Mesendoderm (in vitro differentiated cells): Measurements from ENCODE around the gene PRKAG2.
"Not testable (repeated sequence)": the region's sequence is repeated elsewhere in the genome, so short reads cannot be mapped to it uniquely, and the experiment has no call there.

Source experiments
- DNase-seq: peaks from one replicate; pipeline ENCODE4 v3.0.0; 2013
- H2AK5ac ChIP-seq: 2 replicates; pipeline ENCODE4 v1.6.1; 2013; ENCODE audit warnings: low read length, inconsistent platforms
- H2BK120ac ChIP-seq: 2 replicates; pipeline ENCODE4 v1.6.1; 2013; ENCODE audit warnings: low read depth, mild to moderate bottlenecking, low read length, moderate library complexity, mixed read lengths
- H2BK15ac ChIP-seq: replicated peaks from 2 replicates; pipeline ENCODE4 v1.6.1; 2013; ENCODE audit warnings: low read depth, mild to moderate bottlenecking, moderate library complexity
- H2BK5ac ChIP-seq: 2 replicates; pipeline ENCODE4 v1.6.1; 2013; ENCODE audit warnings: low read length, inconsistent platforms
- H3K18ac ChIP-seq: 2 replicates; pipeline ENCODE4 v1.6.1; 2013; ENCODE audit warnings: mild to moderate bottlenecking, low read length, mixed read lengths
- H3K23ac ChIP-seq: one replicate; pipeline ENCODE4 v1.6.1; 2013; ENCODE audit warnings: low read length
- H3K27ac ChIP-seq: 2 replicates; pipeline ENCODE4 v1.5.1; 2013; ENCODE audit warnings: low read depth, mild to moderate bottlenecking, inconsistent platforms, low read length, moderate library complexity
- H3K27me3 ChIP-seq: 2 replicates; pipeline ENCODE4 v1.6.1; 2013; ENCODE audit warnings: low read length, control low read depth, mild to moderate bottlenecking, inconsistent platforms; ENCODE audit not compliant: insufficient read depth, poor library complexity
- H3K36me3 ChIP-seq: 2 replicates; pipeline ENCODE4 v1.6.1; 2013; ENCODE audit warnings: low read length, inconsistent platforms; ENCODE audit not compliant: control insufficient read depth, insufficient read depth
- H3K4ac ChIP-seq: one replicate; pipeline ENCODE4 v1.6.1; 2013; ENCODE audit warnings: low read depth, mild to moderate bottlenecking, low read length, moderate library complexity
- H3K4me1 ChIP-seq: 2 replicates; pipeline ENCODE4 v1.6.1; 2013; ENCODE audit warnings: low read depth, low read length, inconsistent platforms; ENCODE audit not compliant: control insufficient read depth
- H3K4me2 ChIP-seq: 2 replicates; pipeline ENCODE4 v1.6.1; 2013; ENCODE audit warnings: low read length
- H3K4me3 ChIP-seq: 2 replicates; pipeline ENCODE4 v1.5.1; 2013; ENCODE audit warnings: mild to moderate bottlenecking, low read length
- H3K56ac ChIP-seq: one replicate; pipeline ENCODE4 v1.6.1; 2013; ENCODE audit warnings: low read length
- H3K79me1 ChIP-seq: 2 replicates; pipeline ENCODE4 v1.6.1; 2013; ENCODE audit warnings: low read length, inconsistent platforms
- H3K79me2 ChIP-seq: 2 replicates; pipeline ENCODE4 v1.6.1; 2013; ENCODE audit warnings: mild to moderate bottlenecking, low read length; ENCODE audit not compliant: control insufficient read depth, insufficient read depth
- H3K9ac ChIP-seq: 2 replicates; pipeline ENCODE4 v1.6.1; 2013; ENCODE audit warnings: low read length, inconsistent platforms
- H4K5ac ChIP-seq: one replicate; pipeline ENCODE4 v1.6.1; 2013; ENCODE audit warnings: low read length
- H4K8ac ChIP-seq: one replicate; pipeline ENCODE4 v1.6.1; 2013; ENCODE audit warnings: low read depth, mild to moderate bottlenecking, control low read depth, low read length, moderate library complexity
- WGBS: extraction: QIAGEN DNeasy Blood & Tissue Kit; methylation state at CpG from one replicate; pipeline ENCODE4 v1.1.7; 2013; ENCODE audit warnings: low lambda C conversion rate, missing lambda C conversion rate; ENCODE audit not compliant: insufficient coverage; ENCODE audit errors: extremely low coverage; 5-methylcytosine and 5-hydroxymethylcytosine counted together

The PRKAG2 gene

DNA sequence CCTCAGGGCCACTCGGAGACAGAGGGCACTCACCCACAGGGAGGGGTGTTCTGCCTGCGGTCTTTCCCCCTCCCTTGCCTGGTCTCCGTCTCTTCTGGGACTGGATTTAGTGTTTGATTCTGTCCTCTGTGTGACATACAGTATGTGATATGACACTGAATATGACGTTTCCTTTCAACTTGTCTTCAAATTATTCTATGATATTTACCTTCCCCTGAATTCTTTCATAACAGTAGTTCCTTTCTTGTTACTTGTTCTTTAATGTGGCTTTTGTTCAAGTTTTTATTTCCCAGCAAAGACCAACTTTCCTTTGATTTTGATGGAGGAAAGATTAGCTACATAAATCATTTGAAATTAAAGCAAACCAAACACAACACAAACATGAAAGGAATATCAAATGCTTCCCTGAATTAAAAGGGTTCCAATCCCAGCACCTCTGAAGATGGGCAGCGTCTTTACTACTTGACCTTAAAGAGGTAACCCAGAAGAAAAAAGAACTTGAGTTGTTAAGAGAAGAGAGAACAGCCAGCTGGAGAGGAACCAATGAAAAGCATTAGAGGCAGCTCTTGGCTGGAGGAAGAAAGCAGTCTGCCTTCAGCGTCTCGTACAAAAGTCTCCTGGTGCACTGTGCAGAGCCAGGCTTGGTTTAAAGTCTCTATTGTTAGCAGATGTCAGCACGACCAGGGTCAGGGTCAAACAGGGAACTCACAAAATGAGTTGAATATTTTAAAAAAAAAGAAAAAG, 338.9 kb downstream of the PRKAG2 start:
- no peak overlapping the region for H4K5ac ChIP-seq
- H3K36me3 ChIP-seq: no peaks in the 10 kb centered on the region
- H3K27me3 ChIP-seq: no peaks in the 10 kb centered on the region
- no peak overlapping the region for H3K56ac ChIP-seq
- no peaks in the 10 kb centered on the region for H3K79me1 ChIP-seq
- no CpG with 5 or more reads among the region's 8 CpGs for WGBS
- no peak overlapping the region for H3K27ac ChIP-seq
- no peak overlapping the region for H3K9ac ChIP-seq
- H3K4me3 ChIP-seq: no peak overlapping the region
- no peaks in the 10 kb centered on the region for H3K4me1 ChIP-seq
- H2BK120ac ChIP-seq: no peak overlapping the region
- H4K8ac ChIP-seq: no peak overlapping the region
- H3K4ac ChIP-seq: no peak overlapping the region
- H3K18ac ChIP-seq: no peak overlapping the region
- H3K23ac ChIP-seq: no peak overlapping the region
- DNase-seq: no peak
- H3K79me2 ChIP-seq: no peaks in the 10 kb centered on the region
- H2AK5ac ChIP-seq: no peak overlapping the region
- no peak overlapping the region for H2BK5ac ChIP-seq
- H2BK15ac ChIP-seq: no peak overlapping the region
- H3K4me2 ChIP-seq: no peak overlapping the region

DNA sequence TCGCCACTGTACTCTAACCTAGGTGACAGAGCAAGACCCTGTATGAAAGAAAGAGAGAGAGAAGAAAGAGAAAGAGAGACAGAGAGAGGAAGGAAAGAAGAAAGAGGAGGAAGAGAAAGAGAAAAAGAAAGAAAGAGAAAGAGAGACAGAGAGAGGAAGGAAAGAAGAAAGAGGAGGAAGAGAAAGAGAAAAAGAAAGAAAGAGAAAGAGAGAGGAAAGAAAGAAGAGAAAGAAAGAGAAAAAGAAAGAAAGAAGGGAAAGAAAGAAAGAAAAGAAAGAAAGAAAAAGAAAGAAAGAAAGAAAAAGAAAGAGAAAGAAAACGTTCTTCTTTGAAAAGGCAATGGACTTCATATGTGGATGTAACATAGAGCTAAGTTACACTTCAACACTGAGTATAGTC, 340.7 kb downstream of the PRKAG2 start:
- H4K5ac ChIP-seq, H3K27me3 ChIP-seq, H3K79me2 ChIP-seq: not testable (repeated sequence)

DNA sequence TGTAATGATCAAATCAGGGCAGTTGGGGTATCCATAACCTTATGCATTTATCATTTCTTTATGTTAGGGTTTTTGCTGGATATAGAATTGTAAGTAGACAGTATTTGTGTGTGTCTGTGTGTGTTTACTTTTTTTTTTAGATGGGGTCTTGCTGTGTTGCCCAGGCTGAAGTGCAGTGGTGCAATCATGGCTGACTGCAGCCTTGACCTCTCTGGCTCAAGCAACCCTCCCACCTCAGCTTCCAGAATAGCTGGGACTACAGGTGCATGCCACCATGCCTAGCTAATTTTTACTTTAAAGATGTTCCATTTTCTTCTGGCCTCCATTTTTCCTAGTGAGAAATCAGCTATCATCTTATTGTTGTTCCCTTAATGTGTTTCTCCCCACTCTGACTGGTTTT, 347.1 kb downstream of the PRKAG2 start:
- no peak overlapping the region for H2BK5ac ChIP-seq
- no peak for DNase-seq
- no peak overlapping the region for H3K23ac ChIP-seq
- H3K9ac ChIP-seq: no peak overlapping the region
- no peaks in the 10 kb centered on the region for H3K79me2 ChIP-seq
- H3K4me3 ChIP-seq: no peak overlapping the region
- H3K4me1 ChIP-seq: no peaks in the 10 kb centered on the region
- H3K79me1 ChIP-seq: no peaks in the 10 kb centered on the region
- H3K18ac ChIP-seq: no peak overlapping the region
- H3K4me2 ChIP-seq: no peak overlapping the region
- H3K4ac ChIP-seq: no peak overlapping the region
- H3K27ac ChIP-seq: no peak overlapping the region
- H2BK120ac ChIP-seq: no peak overlapping the region
- H4K8ac ChIP-seq: no peak overlapping the region
- no peaks in the 10 kb centered on the region for H3K27me3 ChIP-seq
- H3K56ac ChIP-seq: no peak overlapping the region
- no peak overlapping the region for H4K5ac ChIP-seq
- no peak overlapping the region for H2BK15ac ChIP-seq
- no peaks in the 10 kb centered on the region for H3K36me3 ChIP-seq
- no peak overlapping the region for H2AK5ac ChIP-seq

More for the DNA sequence above, 340.7 kb downstream of the PRKAG2 start:
- H3K36me3 ChIP-seq, H3K79me1 ChIP-seq, H3K4me3 ChIP-seq, H2BK120ac ChIP-seq, H3K9ac ChIP-seq, H4K8ac ChIP-seq, H2BK5ac ChIP-seq, H3K56ac ChIP-seq, DNase-seq, H2AK5ac ChIP-seq, H2BK15ac ChIP-seq, H3K27ac ChIP-seq, H3K4ac ChIP-seq, H3K4me2 ChIP-seq, H3K18ac ChIP-seq, H3K23ac ChIP-seq, H3K4me1 ChIP-seq: not testable (repeated sequence)
- WGBS: no CpG with 5 or more reads among the region's 2 CpGs

DNA sequence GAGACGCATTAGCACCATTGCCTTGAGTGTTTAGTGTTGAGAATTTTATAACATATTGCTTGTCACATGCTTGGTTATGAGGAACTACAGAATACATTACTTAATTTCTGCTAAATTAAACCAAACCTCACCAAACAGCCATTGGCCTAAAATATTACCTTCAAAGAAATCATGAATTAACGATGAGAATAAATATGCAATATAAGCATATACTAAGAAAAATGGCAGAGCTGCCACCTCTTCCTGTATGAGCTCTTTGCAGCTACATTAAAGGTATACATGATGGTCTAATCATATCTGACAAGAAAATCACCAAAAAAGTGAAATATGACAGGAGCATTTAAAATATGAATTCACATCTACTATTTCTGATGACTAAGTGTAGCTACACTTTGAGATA, 352.1 kb downstream of the PRKAG2 start:
- Histone ChIP-seq H3K36me3 (no peaks in the 10 kb centered on the region), H4K8ac (no peak overlapping the region), H2BK120ac (no peak overlapping the region), H3K4me1 (no peaks in the 10 kb centered on the region), H3K23ac (no peak overlapping the region), H2AK5ac (no peak overlapping the region), H3K27me3 (no peaks in the 10 kb centered on the region), H3K4me2 (no peak overlapping the region), H2BK15ac (no peak overlapping the region), H3K27ac (no peak overlapping the region), H2BK5ac (no peak overlapping the region), H4K5ac (no peak overlapping the region), H3K79me1 (no peaks in the 10 kb centered on the region), H3K4me3 (no peak overlapping the region), H3K79me2 (no peaks in the 10 kb centered on the region), H3K9ac (no peak overlapping the region), H3K18ac (no peak overlapping the region), H3K4ac (no peak overlapping the region), H3K56ac (no peak overlapping the region)
- no peak for DNase-seq
- WGBS: no CpG with 5 or more reads among the region's 2 CpGs

DNA sequence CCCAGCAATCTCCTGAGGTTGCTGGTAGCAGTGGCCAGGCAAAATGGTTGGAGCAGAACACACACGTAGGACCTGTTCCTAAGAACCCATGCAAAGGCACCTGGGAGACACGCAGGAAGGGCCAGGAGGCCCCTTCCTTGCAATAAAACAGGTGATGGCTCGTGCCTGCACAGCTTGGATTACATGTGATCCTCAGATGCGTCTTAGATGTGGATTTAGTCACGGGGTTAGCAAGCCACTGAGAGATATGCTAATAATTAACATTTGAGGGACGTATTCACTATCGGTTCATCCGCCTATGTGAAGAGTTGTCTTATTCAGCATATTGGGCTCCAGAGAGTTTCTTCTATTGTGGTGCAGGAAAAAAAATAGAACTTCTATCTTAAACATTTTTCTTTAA, 352.6 kb downstream of the PRKAG2 start:
- Histone ChIP-seq H3K27me3 (no peaks in the 10 kb centered on the region), H3K79me2 (no peaks in the 10 kb centered on the region), H4K5ac (no peak overlapping the region), H3K4me1 (no peaks in the 10 kb centered on the region), H3K4ac (no peak overlapping the region), H3K56ac (no peak overlapping the region), H3K27ac (no peak overlapping the region), H2AK5ac (no peak overlapping the region), H3K36me3 (no peaks in the 10 kb centered on the region), H3K79me1 (no peaks in the 10 kb centered on the region), H2BK120ac (no peak overlapping the region), H3K18ac (no peak overlapping the region), H4K8ac (no peak overlapping the region), H2BK5ac (no peak overlapping the region), H3K9ac (no peak overlapping the region), H3K4me2 (no peak overlapping the region), H3K23ac (no peak overlapping the region), H3K4me3 (no peak overlapping the region), H2BK15ac (no peak overlapping the region)
- no CpG with 5 or more reads among the region's 8 CpGs for WGBS
- DNase-seq: no peak
